Measurements from ENCODE around the gene IQCK.

Gene IQCK

DNA sequence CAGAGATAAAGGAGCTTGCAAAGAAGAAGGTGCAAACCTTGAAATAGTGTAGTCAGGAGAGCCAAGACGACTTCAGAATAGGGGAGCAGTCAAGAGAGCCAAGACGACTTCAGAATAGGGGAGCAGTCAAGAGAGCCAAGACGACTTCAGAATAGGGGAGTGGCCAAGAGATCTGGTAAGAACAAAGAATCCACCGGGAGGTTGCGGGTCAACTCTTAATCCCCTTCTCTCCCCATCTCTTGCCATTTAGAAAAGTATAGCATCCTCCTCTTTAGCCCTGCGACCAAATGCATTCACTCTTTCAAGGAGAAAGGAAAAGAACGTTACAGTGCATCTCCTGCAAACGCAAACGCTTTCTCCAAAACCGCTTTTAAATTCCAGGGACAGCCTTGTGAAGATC is 757 bp upstream of the IQCK start:
- Histone ChIP-seq H3K4me3 (ENCODE audit: insufficient read depth in 1 of 2, low read depth in 1 of 2, low read length in 2 of 2) (peak overlapping the region; percentile 90 to 97), H2BK15ac (ENCODE audit: low read depth, poor library complexity, severe bottlenecking) (no peak overlapping the region), H4K8ac (ENCODE audit: low read length) (peak overlapping the region; percentile 14), H3K4me1 (ENCODE audit: control insufficient read depth, insufficient read depth, low read depth, low read length) (peaks cover 12% of the 10 kb centered on the region), H3K4ac (ENCODE audit: low read depth in 1 of 2, low read length in 2 of 2) (peak overlapping the region in 1 of 2 experiments; percentile 88), H3K18ac (ENCODE audit: low read depth in 1 of 2, low read length in 2 of 2) (peak overlapping the region in 1 of 2 experiments; percentile 90), H3K14ac (ENCODE audit: low read length in 2 of 2) (no peak overlapping the region), H2AFZ (ENCODE audit: low read depth, low read length) (no peak overlapping the region), H3K27me3 (ENCODE audit: control insufficient read depth in 1 of 2, insufficient read depth in 1 of 2, low read length in 2 of 2) (no peaks in the 10 kb centered on the region), H2AK5ac (ENCODE audit: low read length, severe bottlenecking) (peak overlapping the region; percentile 58), H3K79me1 (replicated peaks; ENCODE audit: low read length, poor library complexity, severe bottlenecking) (peaks cover 43% of the 10 kb centered on the region), H2BK5ac (ENCODE audit: low read depth, low read length, poor library complexity, severe bottlenecking) (no peak overlapping the region), H3K9ac (ENCODE audit: low read length) (peak overlapping the region; percentile 94), H3K36me3 (ENCODE audit: control insufficient read depth in 1 of 2, insufficient read depth in 2 of 2, low read depth in 1 of 2, low read length in 2 of 2) (peaks cover 20 to 23% of the 10 kb centered on the region in 2 experiments), H4K91ac (ENCODE audit: low read length) (no peak overlapping the region), H3K27ac (ENCODE audit: low read length, poor library complexity, severe bottlenecking) (peak overlapping the region; percentile 89), H2BK12ac (ENCODE audit: low read length in 2 of 2) (no peak overlapping the region), H3K23ac (ENCODE audit: low read length in 2 of 2) (peak overlapping the region in 1 of 2 experiments; percentile 63), H2BK120ac (ENCODE audit: low read depth, low read length) (peak overlapping the region; percentile 44), H3K4me2 (ENCODE audit: low read length, poor library complexity, severe bottlenecking) (peak overlapping the region; percentile 84), H3K9me3 (ENCODE audit: control insufficient read depth, low read length) (no peaks in the 10 kb centered on the region)
- WGBS: 1% methylated on average over 10 of the region's 10 CpGs
- DNase-seq: no peak

DNA sequence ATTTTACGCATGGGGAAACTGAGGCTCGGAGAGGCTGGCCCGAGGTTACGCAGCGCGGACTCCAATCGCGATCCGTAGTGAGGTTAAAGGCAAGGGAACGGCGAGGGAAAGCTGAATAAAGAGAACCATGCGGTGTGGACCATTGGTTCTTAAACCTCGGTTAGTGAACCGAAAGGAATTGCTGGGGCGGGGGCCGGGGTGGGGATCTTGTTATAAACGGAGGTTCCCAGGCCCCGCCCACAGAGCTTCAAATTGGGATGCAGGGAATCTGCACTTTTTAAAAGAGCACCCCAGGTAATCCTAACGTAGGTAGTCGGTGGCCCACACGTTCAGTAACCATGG is 524 bp downstream of the IQCK start:
- Histone ChIP-seq H3K9me3 (ENCODE audit: control insufficient read depth, low read length) (no peaks in the 10 kb centered on the region), H2BK5ac (ENCODE audit: low read depth, low read length, poor library complexity, severe bottlenecking) (no peak overlapping the region), H3K9ac (ENCODE audit: low read length) (peak overlapping the region; percentile 94), H3K23ac (ENCODE audit: low read length in 2 of 2) (no peak overlapping the region), H3K14ac (ENCODE audit: low read length in 2 of 2) (no peak overlapping the region), H2AK5ac (ENCODE audit: low read length, severe bottlenecking) (no peak overlapping the region), H3K27ac (ENCODE audit: low read length, poor library complexity, severe bottlenecking) (no peak overlapping the region), H3K4me3 (ENCODE audit: insufficient read depth in 1 of 2, low read depth in 1 of 2, low read length in 2 of 2) (peak overlapping the region; percentile 90 to 97), H4K91ac (ENCODE audit: low read length) (no peak overlapping the region), H3K4ac (ENCODE audit: low read depth in 1 of 2, low read length in 2 of 2) (no peak overlapping the region), H3K18ac (ENCODE audit: low read depth in 1 of 2, low read length in 2 of 2) (peak overlapping the region in 1 of 2 experiments; percentile 46), H2BK12ac (ENCODE audit: low read length in 2 of 2) (no peak overlapping the region), H2AFZ (ENCODE audit: low read depth, low read length) (peak overlapping the region; percentile 84), H2BK120ac (ENCODE audit: low read depth, low read length) (no peak overlapping the region), H3K4me2 (ENCODE audit: low read length, poor library complexity, severe bottlenecking) (peak overlapping the region; percentile 69), H2BK15ac (ENCODE audit: low read depth, poor library complexity, severe bottlenecking) (peak overlapping the region; percentile 63), H4K8ac (ENCODE audit: low read length) (peak overlapping the region; percentile 39), H3K27me3 (ENCODE audit: control insufficient read depth in 1 of 2, insufficient read depth in 1 of 2, low read length in 2 of 2) (no peaks in the 10 kb centered on the region), H3K79me1 (replicated peaks; ENCODE audit: low read length, poor library complexity, severe bottlenecking) (peaks cover 37% of the 10 kb centered on the region), H3K4me1 (ENCODE audit: control insufficient read depth, insufficient read depth, low read depth, low read length) (peaks cover 15% of the 10 kb centered on the region), H3K36me3 (ENCODE audit: control insufficient read depth in 1 of 2, insufficient read depth in 2 of 2, low read depth in 1 of 2, low read length in 2 of 2) (peaks cover 9 to 13% of the 10 kb centered on the region in 2 experiments)
- peak; percentile 42 for DNase-seq
- WGBS: under 1% methylated on average over 21 of the region's 21 CpGs

DNA sequence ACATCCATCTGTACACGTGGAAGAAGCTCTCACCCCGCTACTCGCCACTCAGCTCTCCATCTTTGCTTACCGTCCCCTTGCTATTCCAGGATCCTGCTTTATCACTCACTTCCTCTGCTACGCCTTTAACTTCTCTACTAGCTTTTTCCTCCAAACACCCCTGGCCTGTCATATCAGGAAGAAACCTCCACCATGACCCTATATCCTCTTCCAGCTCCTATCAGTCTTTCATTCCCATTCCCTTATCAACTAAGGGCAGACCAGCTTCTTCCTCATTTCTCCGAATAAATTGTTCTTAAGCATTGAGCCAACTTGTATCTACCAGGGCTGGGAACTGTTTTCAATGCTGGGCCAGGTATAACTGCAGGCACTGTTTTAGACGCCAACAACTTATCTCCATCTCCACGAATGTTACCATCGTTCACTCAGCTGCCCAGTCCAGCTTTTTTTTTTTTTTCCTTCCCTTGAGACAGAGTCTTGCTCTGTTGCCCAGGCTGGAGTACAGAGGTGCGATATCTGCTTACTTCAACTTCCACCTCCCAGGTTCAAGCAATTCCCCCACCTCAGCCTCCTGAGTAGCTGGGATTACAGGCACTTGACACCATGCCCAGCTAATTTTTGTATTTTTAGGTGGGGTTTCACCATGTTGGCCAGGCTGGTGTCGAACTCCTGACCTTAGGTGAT is 4.3 kb downstream of the IQCK start:
- Histone ChIP-seq H3K36me3 (ENCODE audit: control insufficient read depth in 1 of 2, insufficient read depth in 2 of 2, low read depth in 1 of 2, low read length in 2 of 2) (no peaks in the 10 kb centered on the region), H3K4me3 (ENCODE audit: insufficient read depth in 1 of 2, low read depth in 1 of 2, low read length in 2 of 2) (no peak overlapping the region), H3K4me2 (ENCODE audit: low read length, poor library complexity, severe bottlenecking) (no peak overlapping the region), H3K23ac (ENCODE audit: low read length in 2 of 2) (no peak overlapping the region), H4K91ac (ENCODE audit: low read length) (no peak overlapping the region), H3K14ac (ENCODE audit: low read length in 2 of 2) (no peak overlapping the region), H3K4ac (ENCODE audit: low read depth in 1 of 2, low read length in 2 of 2) (no peak overlapping the region), H2BK15ac (ENCODE audit: low read depth, poor library complexity, severe bottlenecking) (no peak overlapping the region), H3K79me1 (replicated peaks; ENCODE audit: low read length, poor library complexity, severe bottlenecking) (peaks cover 24% of the 10 kb centered on the region), H3K9me3 (ENCODE audit: control insufficient read depth, low read length) (no peaks in the 10 kb centered on the region), H3K27me3 (ENCODE audit: control insufficient read depth in 1 of 2, insufficient read depth in 1 of 2, low read length in 2 of 2) (no peaks in the 10 kb centered on the region), H2BK120ac (ENCODE audit: low read depth, low read length) (no peak overlapping the region), H2BK12ac (ENCODE audit: low read length in 2 of 2) (no peak overlapping the region), H2AK5ac (ENCODE audit: low read length, severe bottlenecking) (no peak overlapping the region), H4K8ac (ENCODE audit: low read length) (no peak overlapping the region), H3K27ac (ENCODE audit: low read length, poor library complexity, severe bottlenecking) (no peak overlapping the region), H3K18ac (ENCODE audit: low read depth in 1 of 2, low read length in 2 of 2) (no peak overlapping the region), H3K4me1 (ENCODE audit: control insufficient read depth, insufficient read depth, low read depth, low read length) (peaks cover 9% of the 10 kb centered on the region), H2AFZ (ENCODE audit: low read depth, low read length) (no peak overlapping the region), H2BK5ac (ENCODE audit: low read depth, low read length, poor library complexity, severe bottlenecking) (no peak overlapping the region), H3K9ac (ENCODE audit: low read length) (no peak overlapping the region)
- DNase-seq: no peak
- 93% methylated on average over 10 of the region's 11 CpGs for WGBS

DNA sequence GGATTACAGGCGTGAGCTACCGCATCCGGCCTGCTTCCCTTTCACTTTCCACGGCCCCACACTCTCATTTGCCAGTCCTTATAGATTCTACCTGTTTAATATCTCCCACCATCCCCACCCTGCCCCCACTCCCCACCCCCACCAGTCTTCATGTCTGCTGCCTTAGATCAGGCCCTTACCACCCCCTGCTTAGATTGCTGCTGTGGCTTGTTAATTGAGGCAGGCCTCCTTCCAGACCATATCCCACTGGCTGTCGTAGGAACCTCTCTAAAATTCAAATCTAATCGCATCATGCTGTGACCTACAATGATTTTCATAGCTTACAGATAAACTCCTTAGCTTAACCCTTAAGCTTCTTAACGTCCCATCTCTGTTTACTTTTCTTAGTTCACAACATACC is 4.9 kb downstream of the IQCK start:
- no peak for DNase-seq
- H3K79me1 ChIP-seq (replicated peaks; ENCODE audit: low read length, poor library complexity, severe bottlenecking): peaks cover 23% of the 10 kb centered on the region
- H3K9me3 ChIP-seq (ENCODE audit: control insufficient read depth, low read length): no peaks in the 10 kb centered on the region
- H3K4me3 ChIP-seq (ENCODE audit: insufficient read depth in 1 of 2, low read depth in 1 of 2, low read length in 2 of 2): no peak overlapping the region
- H2BK5ac ChIP-seq (ENCODE audit: low read depth, low read length, poor library complexity, severe bottlenecking): no peak overlapping the region
- H2AFZ ChIP-seq (ENCODE audit: low read depth, low read length): no peak overlapping the region
- no peak overlapping the region for H3K4ac ChIP-seq (ENCODE audit: low read depth in 1 of 2, low read length in 2 of 2)
- H2BK15ac ChIP-seq (ENCODE audit: low read depth, poor library complexity, severe bottlenecking): no peak overlapping the region
- H3K36me3 ChIP-seq (ENCODE audit: control insufficient read depth in 1 of 2, insufficient read depth in 2 of 2, low read depth in 1 of 2, low read length in 2 of 2): no peaks in the 10 kb centered on the region
- H2AK5ac ChIP-seq (ENCODE audit: low read length, severe bottlenecking): no peak overlapping the region
- H3K27ac ChIP-seq (ENCODE audit: low read length, poor library complexity, severe bottlenecking): no peak overlapping the region
- no peak overlapping the region for H4K91ac ChIP-seq (ENCODE audit: low read length)
- H3K4me2 ChIP-seq (ENCODE audit: low read length, poor library complexity, severe bottlenecking): no peak overlapping the region
- peaks cover 9% of the 10 kb centered on the region for H3K4me1 ChIP-seq (ENCODE audit: control insufficient read depth, insufficient read depth, low read depth, low read length)
- no peak overlapping the region for H3K9ac ChIP-seq (ENCODE audit: low read length)
- no peak overlapping the region for H3K23ac ChIP-seq (ENCODE audit: low read length in 2 of 2)
- H4K8ac ChIP-seq (ENCODE audit: low read length): no peak overlapping the region
- H2BK120ac ChIP-seq (ENCODE audit: low read depth, low read length): no peak overlapping the region
- no peak overlapping the region for H2BK12ac ChIP-seq (ENCODE audit: low read length in 2 of 2)
- no peak overlapping the region for H3K14ac ChIP-seq (ENCODE audit: low read length in 2 of 2)
- WGBS: 76% methylated on average over 7 of the region's 7 CpGs
- no peaks in the 10 kb centered on the region for H3K27me3 ChIP-seq (ENCODE audit: control insufficient read depth in 1 of 2, insufficient read depth in 1 of 2, low read length in 2 of 2)
- no peak overlapping the region for H3K18ac ChIP-seq (ENCODE audit: low read depth in 1 of 2, low read length in 2 of 2)

Data from mesenchymal stem cell (in vitro differentiated cells and primary cell).